Fibroblast of lung (primary cell): Measurements from ENCODE around the gene AGPAT1. TPM values are rescaled to one million over a fixed set of nuclear protein-coding genes. Genes with fewer than 3 reads are reported as not detected.

Source experiments
- DNase-seq, 2 donors: peaks; one replicate each; pipeline versions ENCODE4 v3.0.0 to v3.0.0-alpha.2; 2010; ENCODE audit warnings: low read depth in 2 of 2
- H2AFZ ChIP-seq: 2 replicates; pipeline ENCODE4 v1.5.1; 2012; ENCODE audit warnings: low read length, control low read depth, inconsistent platforms
- H3K27ac ChIP-seq: 2 replicates; pipeline ENCODE4 v1.5.1; 2011; ENCODE audit warnings: low read length, control low read depth; ENCODE audit not compliant: insufficient read depth
- H3K27me3 ChIP-seq: 2 replicates; pipeline ENCODE4 v1.5.1; 2011; ENCODE audit warnings: mild to moderate bottlenecking, low read length; ENCODE audit not compliant: control insufficient read depth, insufficient read depth
- H3K36me3 ChIP-seq: 2 replicates; pipeline ENCODE4 v1.5.1; 2011; ENCODE audit warnings: low read length; ENCODE audit not compliant: control insufficient read depth, insufficient read depth
- H3K4me1 ChIP-seq: 2 replicates; pipeline ENCODE4 v1.5.1; 2011; ENCODE audit warnings: low read length; ENCODE audit not compliant: control insufficient read depth, insufficient read depth; ENCODE audit errors: extremely low read depth
- H3K4me2 ChIP-seq: 2 replicates; pipeline ENCODE4 v1.5.1; 2011; ENCODE audit warnings: low read length, control low read depth; ENCODE audit not compliant: insufficient read depth; ENCODE audit errors: extremely low read depth
- H3K4me3 ChIP-seq, 4 experiments: fragments of 200-600 bp in 1 of 4; sonication (generic) in 1 of 4; replicated peaks in 1 of 4; 2 replicates each; pipeline ENCODE4 v1.5.1; 2011 to 2016; ENCODE audit warnings: low read length in 4 of 4, low read depth in 3 of 4, mild to moderate bottlenecking in 3 of 4, control low read depth in 2 of 4, inconsistent platforms in 1 of 4, mixed read lengths in 1 of 4; ENCODE audit not compliant: insufficient read depth in 1 of 4; ENCODE audit errors: control extremely low read depth in 1 of 4
- H3K79me2 ChIP-seq: 2 replicates; pipeline ENCODE4 v1.5.1; 2012; ENCODE audit warnings: mild to moderate bottlenecking, low read length, inconsistent platforms; ENCODE audit not compliant: control insufficient read depth, insufficient read depth
- H3K9ac ChIP-seq: 2 replicates; pipeline ENCODE4 v1.5.1; 2011; ENCODE audit warnings: mild to moderate bottlenecking, low read length, control low read depth; ENCODE audit not compliant: insufficient read depth
- H3K9me3 ChIP-seq: 2 replicates; pipeline ENCODE4 v1.5.1; 2012; ENCODE audit warnings: low read depth, low read length; ENCODE audit not compliant: control insufficient read depth, insufficient read depth
- H4K20me1 ChIP-seq: 2 replicates; pipeline ENCODE4 v1.5.1; 2011; ENCODE audit warnings: low read length; ENCODE audit not compliant: control insufficient read depth, insufficient read depth; ENCODE audit errors: extremely low read depth
- CTCF ChIP-seq, 2 donors: IDR thresholded peaks in 1 of 2; conservative IDR thresholded peaks in 1 of 2; 1 replicate in 1 of 2; 2 replicates in 1 of 2; pipeline ENCODE4 v1.5.1; 2011 to 2012; ENCODE audit warnings: low read length in 2 of 2, control low read depth in 1 of 2, inconsistent platforms in 1 of 2, low read depth in 1 of 2, mild to moderate bottlenecking in 1 of 2
- EZH2 ChIP-seq: IDR thresholded peaks from 2 replicates; pipeline ENCODE4 v1.5.1; 2012; ENCODE audit warnings: low read length, control low read depth, mild to moderate bottlenecking; ENCODE audit errors: missing control alignments
- polyA plus RNA-seq, 2 donors: library from polyadenylated mRNA; depleted of rRNA in 1 of 2; stranded (reverse) in 1 of 2; unstranded in 1 of 2; fragments of >200 nt; gene quantifications; 2 replicates each; pipeline ENCODE4 v1.2.1, GENCODE V29; 2011 to 2012; ENCODE audit warnings: missing spikeins in 1 of 2
- total RNA-seq: library from RNA; depleted of rRNA; stranded (reverse); fragments of >200 nt; gene quantifications from 2 replicates; pipeline ENCODE4 v1.2.1, GENCODE V29; 2014

AGPAT1 gene
- total and polyA plus RNA-seq, 2 donors (not counting 1 experiment from before 2014, with no cell fraction given): 22.1 to 79.0 TPM

GRCh38 chr6:32139590-32139989 lies 36.3 kb downstream of the AGPAT1 start:
- TF ChIP-seq EZH2 (no peak), CTCF (conservative IDR thresholded peaks at IDR 0.05 in 1 of 2, IDR thresholded peaks at IDR 0.05 in 1 of 2; ENCODE audit: low read depth in 1 of 2, low read length in 2 of 2) (no peak)
- no peaks in the 10 kb centered on the region for H3K4me1 ChIP-seq
- no peak overlapping the region for H2AFZ ChIP-seq
- no peak overlapping the region for H3K27ac ChIP-seq
- no peaks in the 10 kb centered on the region for H3K79me2 ChIP-seq
- no peak for DNase-seq
- H3K4me3 ChIP-seq: no peak overlapping the region
- H4K20me1 ChIP-seq: no peaks in the 10 kb centered on the region
- H3K36me3 ChIP-seq: no peaks in the 10 kb centered on the region
- H3K9me3 ChIP-seq: no peaks in the 10 kb centered on the region
- H3K9ac ChIP-seq: no peak overlapping the region
- H3K27me3 ChIP-seq: no peaks in the 10 kb centered on the region
- H3K4me2 ChIP-seq: no peak overlapping the region

- TF ChIP-seq EZH2: no peak
- no peak for TF ChIP-seq CTCF (conservative IDR thresholded peaks at IDR 0.05 in 1 of 2, IDR thresholded peaks at IDR 0.05 in 1 of 2; ENCODE audit: low read depth in 1 of 2, low read length in 2 of 2)
- H4K20me1 ChIP-seq: no peaks in the 10 kb centered on the region
- no peaks in the 10 kb centered on the region for H3K79me2 ChIP-seq
- H3K9ac ChIP-seq: no peak overlapping the region
- H3K36me3 ChIP-seq: no peaks in the 10 kb centered on the region
- no peaks in the 10 kb centered on the region for H3K9me3 ChIP-seq
- H3K4me1 ChIP-seq: no peaks in the 10 kb centered on the region
- DNase-seq: no peak
- no peak overlapping the region for H3K4me2 ChIP-seq
- no peaks in the 10 kb centered on the region for H3K27me3 ChIP-seq
- no peak overlapping the region for H3K4me3 ChIP-seq
- H3K27ac ChIP-seq: no peak overlapping the region
- no peak overlapping the region for H2AFZ ChIP-seq
Measured at GRCh38 chr6:32137454-32137853, 38.4 kb downstream of the AGPAT1 start.

- peaks cover 4% of the 10 kb centered on the region for H3K4me1 ChIP-seq
- no peak overlapping the region for H3K4me2 ChIP-seq
- H4K20me1 ChIP-seq: no peaks in the 10 kb centered on the region
- H3K27me3 ChIP-seq: no peaks in the 10 kb centered on the region
- H3K9ac ChIP-seq: no peak overlapping the region
- no peak overlapping the region for H3K4me3 ChIP-seq
- TF ChIP-seq EZH2 (no peak), CTCF (conservative IDR thresholded peaks at IDR 0.05 in 1 of 2, IDR thresholded peaks at IDR 0.05 in 1 of 2; ENCODE audit: low read depth in 1 of 2, low read length in 2 of 2) (no peak)
- no peaks in the 10 kb centered on the region for H3K9me3 ChIP-seq
- no peak overlapping the region for H3K27ac ChIP-seq
- peak in 1 of 2 donors; percentile 51 for DNase-seq
- H3K36me3 ChIP-seq: no peaks in the 10 kb centered on the region
- peaks cover 3% of the 10 kb centered on the region for H3K79me2 ChIP-seq
- no peak overlapping the region for H2AFZ ChIP-seq
Measured at GRCh38 chr6:32133786-32134185, 42.1 kb downstream of the AGPAT1 start.
